ENCODE results near the gene NUBP2.
"Not testable (repeated sequence)": the region's sequence is repeated elsewhere in the genome, so short reads cannot be mapped to it uniquely, and the experiment has no call there.

NUBP2 gene

DNA sequence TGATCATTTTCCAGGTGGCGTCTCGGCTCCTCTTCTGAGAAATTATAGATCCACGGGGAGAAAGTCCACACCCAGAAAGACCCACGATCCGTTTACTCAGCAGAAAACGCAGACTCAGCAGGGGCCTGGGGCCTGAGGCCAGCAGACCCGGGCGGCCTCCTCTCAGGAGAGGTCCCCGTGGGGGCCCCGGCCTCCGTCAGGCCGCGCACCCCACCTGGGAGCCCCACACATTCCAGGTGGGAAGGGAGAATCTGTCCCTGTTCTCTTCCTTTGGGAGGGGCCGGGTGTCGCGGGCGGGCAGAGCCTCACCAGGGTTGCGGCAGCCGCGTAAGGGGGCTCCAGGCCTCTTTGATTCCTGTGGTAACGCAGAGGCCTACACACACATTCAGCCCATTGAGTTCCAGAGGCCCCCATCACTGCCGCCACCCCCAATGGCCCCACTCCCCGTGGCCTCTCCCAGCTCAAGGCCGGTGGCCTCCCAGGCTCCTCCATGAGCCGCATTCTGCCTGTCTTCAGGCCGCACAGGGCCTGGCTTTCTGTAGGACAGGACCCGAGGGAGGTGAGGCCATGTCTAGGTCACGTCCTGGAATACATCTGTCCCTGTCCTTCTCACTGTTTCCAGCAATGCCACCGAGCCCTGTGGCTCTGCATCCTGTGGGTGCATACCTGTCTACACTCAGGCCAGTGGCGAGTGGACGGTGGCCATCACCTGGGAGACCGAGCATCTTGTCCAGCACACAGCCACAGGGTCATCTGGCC, 12.3 kb downstream of the NUBP2 start:
- in situ Hi-C loops (cut with HindIII; ENCODE audit: low sequenced_read_pairs), result no loop called here

DNA sequence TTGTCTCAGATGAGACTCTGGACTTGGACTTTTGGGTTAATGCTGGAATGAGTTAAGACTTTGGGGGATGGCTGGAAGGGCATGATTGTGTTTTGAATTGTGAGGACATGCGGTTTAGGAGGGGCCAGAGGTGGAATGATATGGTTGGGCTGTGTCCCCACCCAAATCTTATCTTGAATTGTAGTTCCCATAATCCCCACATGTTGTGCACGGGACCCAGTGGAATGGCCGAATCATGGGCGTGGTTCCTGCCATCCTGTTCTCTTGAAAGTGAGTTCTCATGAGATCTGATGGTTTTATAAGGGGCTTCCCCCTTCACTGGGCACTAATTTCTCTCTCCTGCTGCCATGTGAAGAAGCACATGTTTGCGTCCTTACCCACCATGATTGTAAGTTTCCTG, 16.5 kb downstream of the NUBP2 start:
- in situ Hi-C loops (cut with HindIII; ENCODE audit: low sequenced_read_pairs), result not testable (repeated sequence)

DNA sequence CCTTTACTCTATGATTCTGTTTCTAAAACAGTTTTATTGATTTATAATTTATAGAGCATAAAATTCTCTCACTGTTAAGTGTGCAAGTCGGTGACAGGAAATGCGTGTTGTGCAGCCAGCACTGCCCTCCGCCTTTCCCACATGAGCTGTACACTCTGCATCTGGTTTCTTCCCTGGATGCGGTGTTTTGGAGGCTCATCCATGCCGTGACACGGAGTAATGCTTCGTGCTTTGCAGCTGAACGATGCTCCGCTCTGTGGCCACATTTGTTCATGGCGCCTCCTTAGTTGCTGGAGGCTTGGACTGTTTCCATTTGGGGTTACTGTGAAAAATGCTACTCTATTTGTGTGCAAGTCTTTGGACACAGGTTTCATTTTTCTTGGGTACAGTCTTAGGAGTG, 17.9 kb downstream of the NUBP2 start:
- in situ Hi-C loops (cut with HindIII; ENCODE audit: low sequenced_read_pairs), result no loop called here

DNA sequence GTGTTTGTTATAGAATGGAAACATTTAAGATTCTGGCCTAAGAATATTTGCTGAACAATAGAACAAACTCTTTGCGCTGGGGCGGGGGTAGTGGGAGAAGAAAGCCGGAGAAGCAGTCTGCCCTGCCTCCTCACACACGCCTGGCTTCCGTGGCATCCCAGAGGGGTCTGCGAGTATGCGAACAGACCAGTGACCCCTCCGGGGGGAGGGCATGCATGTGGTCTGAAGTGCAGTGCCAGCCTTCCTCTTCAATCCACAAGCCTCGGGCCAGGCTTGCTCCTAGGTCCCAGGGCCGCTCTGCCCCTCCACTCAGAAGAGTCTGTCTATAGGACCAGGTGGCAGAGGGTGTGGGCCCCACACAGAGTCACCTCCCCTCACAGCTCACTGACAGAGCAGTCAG, 24.9 kb downstream of the NUBP2 start:
- in situ Hi-C loops (cut with HindIII; ENCODE audit: low sequenced_read_pairs), result no loop called here

DNA sequence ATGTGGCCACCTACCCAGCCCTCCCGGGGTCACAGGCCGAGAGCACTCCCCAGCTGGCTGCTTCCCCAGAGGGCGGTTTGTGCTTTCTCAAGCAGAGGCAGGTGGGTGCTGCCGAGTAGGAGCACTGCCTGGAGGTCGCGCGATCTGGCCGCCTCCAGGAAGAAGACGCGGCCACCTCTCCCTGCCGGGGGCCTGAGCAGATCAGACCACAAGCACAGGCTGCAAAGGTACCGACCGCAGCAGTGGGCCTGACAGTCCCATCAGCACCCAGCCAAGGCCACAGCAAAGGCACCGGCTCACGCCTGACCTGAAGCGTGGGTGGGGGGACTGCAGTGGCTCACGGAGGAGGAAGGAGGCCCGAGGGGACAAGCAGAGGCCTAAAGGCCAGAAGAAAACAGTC, 25.9 kb downstream of the NUBP2 start:
- in situ Hi-C loops (cut with HindIII; ENCODE audit: low sequenced_read_pairs), result no loop called here

DNA sequence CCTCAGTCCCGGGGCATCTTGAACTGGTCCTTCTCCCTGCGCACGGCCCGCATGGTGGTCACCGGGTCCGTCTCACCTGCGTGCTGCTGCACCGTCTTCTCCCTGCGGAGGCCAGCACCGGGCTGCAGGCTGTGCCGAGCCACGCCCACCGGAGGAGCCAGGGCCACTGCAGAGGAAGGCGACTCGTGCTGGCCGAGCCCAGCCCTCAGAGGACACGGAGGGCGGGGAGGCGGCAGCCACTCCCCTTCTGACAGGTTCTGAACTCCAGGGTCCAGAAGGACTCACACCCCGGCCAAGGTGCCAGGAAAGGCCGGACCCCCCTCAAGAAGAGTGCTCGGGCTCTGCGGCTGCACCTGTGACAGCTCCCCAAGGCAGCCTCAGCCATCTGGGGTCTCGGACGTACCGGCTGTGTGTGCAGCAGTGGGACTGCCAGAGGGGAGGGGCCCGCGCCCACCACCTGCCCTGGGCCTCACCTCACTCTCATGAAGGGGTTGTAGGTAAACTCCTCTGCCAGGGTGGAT, 26.6 kb downstream of the NUBP2 start:
- in situ Hi-C loops (cut with HindIII; ENCODE audit: low sequenced_read_pairs), result no loop called here

DNA sequence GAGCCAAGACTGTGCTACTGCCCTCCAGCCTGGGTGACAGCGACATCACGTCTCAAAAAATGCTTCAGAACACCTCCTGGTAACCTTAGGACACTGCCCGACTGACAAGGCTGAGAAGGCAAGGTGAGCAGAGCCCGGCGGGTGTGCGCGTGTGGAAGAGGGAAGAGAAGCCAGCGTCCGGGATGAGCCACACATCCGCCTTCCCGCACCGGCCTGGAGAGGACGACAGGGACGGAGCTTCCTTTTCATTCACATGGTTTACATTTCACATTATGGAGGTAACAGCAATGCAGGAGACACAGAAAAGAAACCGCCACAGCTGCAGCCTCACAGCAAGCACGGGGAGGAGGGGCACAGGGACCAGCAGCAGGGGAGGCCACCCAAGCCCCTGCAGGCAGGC, 27.3 kb downstream of the NUBP2 start:
- in situ Hi-C loops (cut with HindIII; ENCODE audit: low sequenced_read_pairs), result no loop called here

DNA sequence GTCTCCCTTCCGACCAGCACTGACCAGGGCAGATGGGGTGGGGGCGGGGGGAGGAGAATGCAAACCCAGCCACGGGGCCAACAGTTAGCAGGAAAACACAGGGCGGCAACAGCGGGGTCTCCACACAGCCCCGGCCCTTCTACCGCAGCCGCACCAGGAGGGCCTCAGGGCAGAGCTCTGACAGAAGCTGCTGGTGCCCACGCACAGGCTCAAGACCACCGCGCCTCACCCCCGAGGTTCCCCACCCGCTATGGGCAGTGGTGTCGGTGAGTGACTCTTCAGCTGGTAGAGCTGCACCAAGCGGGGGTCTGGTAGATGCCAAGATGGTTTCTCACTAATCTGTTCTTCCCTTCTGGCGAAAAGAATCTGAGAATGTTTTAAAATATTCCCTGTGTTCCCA, 27.8 kb downstream of the NUBP2 start:
- in situ Hi-C loops (cut with HindIII; ENCODE audit: low sequenced_read_pairs), result no loop called here

DNA sequence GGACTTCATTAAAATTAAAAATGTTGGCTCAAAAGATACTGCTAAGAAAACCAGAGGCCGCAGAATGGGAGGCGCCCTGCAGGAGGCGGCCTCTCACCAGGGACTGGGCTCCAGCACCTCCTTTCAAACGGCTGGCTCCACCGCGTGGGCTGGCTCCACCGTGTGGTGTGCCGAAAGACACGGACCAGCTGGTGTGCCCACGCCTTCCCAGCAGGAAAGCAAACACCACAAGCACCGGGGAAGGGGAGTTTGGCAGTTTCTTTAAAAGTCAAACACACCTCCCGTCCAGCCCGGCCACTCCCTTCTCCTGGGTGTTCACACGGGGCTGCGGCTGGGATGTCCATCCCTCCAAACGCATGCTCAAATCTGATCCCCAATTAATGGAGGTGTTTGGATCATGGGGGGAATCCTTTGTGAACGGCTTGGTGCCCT, 30.0 kb downstream of the NUBP2 start:
- in situ Hi-C loops (cut with HindIII; ENCODE audit: low sequenced_read_pairs), result no loop called here

DNA sequence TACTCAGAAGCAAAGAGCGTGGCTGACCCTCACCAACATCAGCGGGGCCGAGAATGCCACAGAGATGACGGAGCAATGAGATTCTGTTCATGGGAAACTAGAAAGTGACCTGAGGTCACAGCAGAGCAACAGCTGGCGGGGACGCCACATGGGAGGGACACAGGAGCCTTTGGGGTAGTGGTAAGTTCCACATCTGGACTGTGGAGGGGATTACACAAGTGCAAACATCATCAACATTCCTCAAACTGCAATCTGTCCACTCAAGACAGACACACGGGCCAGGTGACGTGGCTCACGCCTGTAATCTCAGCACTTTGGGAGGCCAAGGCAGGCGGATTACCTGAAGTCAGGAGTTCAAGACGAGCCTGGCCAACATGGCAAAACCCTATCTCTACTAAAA, 32.7 kb downstream of the NUBP2 start:
- in situ Hi-C loops (cut with HindIII; ENCODE audit: low sequenced_read_pairs), result no loop called here

DNA sequence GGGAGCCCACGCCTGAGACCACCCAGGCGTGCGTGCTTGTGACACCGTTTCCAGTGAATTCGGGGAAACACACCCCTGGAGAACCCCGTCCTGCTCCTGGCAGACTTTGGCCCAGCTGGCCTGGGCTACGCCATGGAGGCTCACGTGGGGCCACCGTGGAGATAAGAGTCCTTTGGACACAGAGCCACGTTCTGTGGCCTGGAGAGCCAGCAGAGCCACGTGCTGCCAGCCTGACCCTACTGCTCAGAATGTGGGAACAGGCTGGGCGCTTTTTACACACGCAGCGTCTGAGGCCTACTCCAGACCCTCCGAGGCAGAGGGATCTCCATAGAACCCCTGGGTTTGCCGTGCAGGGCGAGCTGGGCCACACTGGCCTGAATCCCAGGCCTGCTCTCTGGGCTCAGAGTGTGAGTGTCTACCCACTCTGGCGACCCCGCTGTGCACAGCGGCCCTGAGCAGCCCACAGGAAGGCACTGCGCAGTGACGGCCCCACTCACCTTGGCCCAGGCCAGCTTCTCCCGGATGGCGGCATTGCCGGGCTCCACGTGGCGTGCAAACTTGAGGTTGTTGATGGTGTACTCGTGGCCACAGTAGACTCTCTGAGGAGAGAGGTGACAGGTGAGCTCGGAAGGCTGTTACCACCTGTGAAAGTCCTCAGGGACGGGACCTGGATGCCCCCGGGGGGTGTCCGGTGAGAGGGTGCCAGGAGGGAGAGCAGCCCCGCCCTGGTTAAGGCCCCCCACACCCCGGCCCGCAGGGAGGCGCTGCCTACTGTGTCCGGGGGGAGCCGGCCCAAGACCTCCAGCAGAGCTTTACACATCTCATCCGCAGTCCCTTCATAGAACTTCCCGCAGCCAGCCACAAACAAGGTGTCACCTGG, 33.9 kb downstream of the NUBP2 start:
- in situ Hi-C loops (cut with HindIII; ENCODE audit: low sequenced_read_pairs), result no loop called here

DNA sequence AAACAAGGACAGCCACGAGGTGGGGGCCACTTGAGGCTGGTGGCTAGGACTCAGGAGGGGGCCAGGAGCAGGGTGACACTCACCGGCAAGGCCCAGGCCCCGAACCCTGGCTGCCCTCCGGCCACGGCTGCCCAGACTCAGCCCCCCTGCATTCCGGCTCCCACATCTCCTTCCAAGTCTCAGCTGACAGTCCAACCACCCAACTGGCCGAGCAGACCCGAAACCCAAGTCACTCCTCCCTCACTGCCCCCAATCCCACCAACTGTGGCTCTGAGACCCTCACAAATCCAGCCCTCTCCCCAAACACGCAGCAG, 34.5 kb downstream of the NUBP2 start:
- in situ Hi-C loops (cut with HindIII; ENCODE audit: low sequenced_read_pairs), result no loop called here

DNA sequence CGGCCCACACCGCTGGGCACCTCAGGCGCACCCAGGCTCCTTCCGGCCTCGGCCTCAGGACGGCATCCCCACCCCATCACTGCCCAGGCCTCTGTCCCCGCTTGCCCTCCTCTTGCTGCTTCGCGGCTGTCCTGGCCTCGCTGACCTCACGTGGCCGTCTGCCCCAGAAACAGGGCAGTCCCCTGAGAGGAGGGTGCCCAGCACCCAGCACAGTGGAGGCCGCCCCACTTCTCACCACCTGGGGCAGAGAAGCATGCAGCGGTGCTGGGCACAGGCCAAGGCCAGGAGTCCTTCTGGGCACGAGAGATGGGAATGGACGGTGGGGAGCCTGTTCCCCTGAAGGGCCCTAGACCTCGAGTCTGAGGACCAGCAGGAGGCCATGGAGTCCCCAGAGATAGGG, 35.0 kb downstream of the NUBP2 start:
- in situ Hi-C loops (cut with HindIII; ENCODE audit: low sequenced_read_pairs), result no loop called here

DNA sequence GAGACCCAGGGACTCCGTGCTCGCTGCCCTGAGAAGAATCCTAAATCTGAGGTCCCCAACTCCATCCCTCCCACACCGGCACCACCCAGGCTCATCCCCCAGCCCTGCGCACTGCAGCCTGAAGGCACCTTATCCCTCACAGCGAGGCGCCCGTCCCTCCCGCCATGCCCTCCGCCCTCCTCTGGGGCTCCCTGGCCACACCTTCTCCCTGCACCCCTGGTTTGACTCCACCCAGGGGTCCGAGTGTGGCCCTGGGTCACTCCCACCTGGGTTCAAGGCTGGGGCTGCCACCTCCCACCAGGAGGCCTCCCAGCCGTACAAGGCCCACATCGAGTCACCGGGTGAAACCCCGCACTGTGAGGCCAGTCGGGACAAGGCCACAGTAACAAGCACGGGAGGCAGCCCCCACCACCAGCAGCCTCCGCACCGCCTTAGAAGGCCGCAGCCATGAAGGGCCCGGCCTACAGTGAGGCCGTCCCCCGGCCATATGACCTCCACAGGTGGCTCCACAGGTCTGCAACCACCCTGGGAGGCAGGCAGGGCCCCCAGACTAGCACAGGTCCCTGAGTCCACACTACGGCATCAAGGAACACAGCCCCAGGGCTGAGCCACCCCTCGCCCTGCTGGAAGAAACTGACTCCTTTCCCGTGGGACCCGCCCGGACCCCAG, 35.6 kb downstream of the NUBP2 start:
- in situ Hi-C loops (cut with HindIII; ENCODE audit: low sequenced_read_pairs), result no loop called here

DNA sequence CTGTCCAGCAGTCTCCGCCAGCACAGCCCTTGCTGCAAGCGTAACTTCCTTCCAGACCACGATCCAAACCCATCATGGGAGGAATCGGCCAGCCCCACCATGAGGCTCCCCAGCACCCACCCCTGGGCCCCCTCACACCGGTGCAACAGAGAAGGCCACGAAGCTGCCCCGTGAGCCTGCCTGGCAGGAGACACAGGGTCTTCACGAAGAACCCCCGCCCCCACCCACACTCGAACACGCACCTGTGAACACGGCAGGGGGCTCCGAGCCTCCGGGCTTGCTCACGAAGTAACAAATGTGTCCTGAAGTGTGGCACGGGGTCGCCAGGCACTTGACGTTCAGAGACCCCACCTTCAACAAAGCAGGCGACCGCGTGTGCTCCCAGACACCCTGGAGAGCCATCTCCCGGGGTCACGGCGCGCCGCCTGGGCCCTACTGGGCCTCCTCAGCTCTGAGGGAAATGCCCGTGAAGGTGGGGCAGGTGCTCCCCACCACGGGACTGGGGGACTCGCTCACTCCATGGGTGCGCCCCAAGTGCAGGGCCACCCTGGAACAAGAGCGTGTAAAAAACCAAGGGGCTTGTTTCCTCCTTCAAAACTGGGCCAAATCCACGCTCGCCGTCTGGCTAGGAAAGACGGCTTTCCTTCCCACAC, 36.2 kb downstream of the NUBP2 start:
- in situ Hi-C loops (cut with HindIII; ENCODE audit: low sequenced_read_pairs), result no loop called here

DNA sequence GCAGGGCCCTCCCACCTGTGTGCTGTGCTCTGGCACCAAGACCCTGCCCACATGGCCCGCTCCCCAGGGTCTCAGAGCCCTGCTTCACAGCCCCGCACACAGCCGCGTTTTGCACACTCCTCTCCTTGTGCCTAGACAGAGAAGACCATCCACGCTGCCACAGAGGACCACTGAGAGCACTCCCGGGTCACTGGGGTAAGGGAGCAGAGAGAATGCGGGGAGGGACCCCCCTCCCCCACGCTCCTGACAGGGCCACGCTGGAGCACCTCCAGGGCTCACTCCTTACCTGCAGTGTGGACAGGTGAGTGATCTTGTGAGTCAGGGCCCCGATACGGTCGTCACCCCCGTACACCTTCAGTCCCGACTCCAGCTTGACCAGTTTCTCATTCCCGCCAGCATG, 36.9 kb downstream of the NUBP2 start:
- in situ Hi-C loops (cut with HindIII; ENCODE audit: low sequenced_read_pairs), result no loop called here

DNA sequence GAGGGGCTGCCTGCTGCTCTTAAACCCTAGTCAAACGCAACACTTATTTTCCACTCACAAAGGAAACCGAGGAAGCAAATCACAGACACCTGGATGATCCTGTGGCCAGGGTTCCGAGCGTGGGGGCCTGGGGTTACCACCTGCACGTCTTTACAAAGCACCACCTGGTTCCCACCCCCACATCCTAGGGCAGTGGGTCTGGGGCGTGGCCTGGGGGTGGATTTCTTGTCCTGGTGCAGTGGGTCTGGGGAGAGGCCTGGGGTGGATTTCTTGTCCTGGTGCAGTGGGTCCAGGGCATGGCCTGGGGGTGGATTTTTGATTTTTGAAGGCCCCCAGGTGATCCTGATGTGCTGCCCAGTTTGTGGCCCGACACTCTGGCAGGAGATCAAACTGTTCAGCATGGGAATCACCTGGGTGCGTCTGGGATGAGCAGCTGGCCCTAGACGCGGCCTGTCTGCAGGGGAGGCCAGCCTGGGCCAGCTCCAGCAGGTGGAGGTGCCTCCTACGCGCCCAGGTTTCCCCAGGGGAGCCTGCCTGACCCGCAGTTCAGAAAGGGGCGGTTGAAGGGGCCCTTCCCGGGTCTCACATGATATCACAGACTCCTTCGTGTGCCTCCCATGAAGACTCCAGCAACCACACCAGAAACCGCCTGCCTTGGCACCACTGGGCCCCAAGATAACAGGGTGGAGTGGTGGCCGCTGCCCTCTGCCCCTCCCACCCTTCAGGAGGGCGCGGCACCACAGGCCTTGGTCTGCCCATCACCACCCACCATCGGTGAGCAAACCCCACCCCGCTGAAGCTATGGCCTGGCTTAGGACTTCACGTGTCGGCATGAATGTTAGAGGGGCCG, 37.6 kb downstream of the NUBP2 start:
- in situ Hi-C loops (cut with HindIII; ENCODE audit: low sequenced_read_pairs), result no loop called here

DNA sequence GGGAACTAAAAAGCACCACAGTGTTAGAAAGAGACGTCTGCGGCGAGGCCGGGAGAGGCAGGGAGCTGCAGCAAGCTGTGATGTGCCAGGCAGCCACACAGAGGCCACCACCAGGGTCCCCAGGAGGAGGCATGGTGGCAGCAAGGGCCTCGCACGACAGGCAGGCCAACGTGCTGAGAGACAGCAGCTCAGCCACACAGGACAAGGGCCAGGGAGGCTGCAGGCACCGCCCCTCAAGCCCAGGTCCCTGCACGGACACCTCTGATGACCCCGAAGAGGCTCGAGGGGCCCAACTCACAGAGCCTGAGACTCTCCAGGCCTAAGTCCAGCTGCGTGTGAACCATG, 38.2 kb downstream of the NUBP2 start:
- in situ Hi-C loops (cut with HindIII; ENCODE audit: low sequenced_read_pairs), result no loop called here

DNA sequence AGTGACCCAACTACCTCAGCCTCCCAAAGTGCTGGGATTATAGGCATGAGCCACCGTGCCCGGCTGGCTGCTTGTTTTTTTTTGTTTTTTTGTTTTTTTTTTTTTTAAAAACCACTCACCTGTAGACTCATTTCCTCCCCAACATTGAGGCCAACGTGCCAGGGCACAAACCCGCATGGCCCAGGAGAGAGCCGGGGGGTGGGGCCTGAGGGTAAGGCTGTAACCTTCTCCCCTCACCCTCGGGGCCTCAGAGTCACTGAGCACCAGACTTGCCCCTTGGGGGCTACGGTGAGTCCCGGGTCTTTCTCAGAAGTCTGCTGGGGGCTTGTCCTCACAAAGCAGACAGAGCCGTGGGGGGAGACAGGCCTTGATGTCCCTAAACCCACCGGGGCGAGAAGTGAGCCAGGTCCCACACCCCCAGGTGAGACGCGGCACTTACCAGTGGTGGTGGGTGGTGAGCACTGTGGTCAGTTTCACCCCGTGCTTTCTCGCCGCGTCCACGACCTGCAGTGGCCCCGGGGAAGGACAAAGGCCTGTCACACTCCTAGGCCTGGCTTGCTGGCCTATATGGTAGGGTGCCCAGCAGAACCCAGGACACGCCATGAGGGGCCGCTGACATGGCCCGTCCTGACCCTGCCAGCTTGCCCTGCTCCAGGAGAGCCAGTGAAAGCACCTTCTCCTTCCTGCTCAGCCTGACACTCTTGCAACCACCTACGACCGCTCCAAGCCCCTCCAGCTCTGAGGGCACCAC, 39.3 kb downstream of the NUBP2 start:
- in situ Hi-C loops (cut with HindIII; ENCODE audit: low sequenced_read_pairs), result no loop called here

DNA sequence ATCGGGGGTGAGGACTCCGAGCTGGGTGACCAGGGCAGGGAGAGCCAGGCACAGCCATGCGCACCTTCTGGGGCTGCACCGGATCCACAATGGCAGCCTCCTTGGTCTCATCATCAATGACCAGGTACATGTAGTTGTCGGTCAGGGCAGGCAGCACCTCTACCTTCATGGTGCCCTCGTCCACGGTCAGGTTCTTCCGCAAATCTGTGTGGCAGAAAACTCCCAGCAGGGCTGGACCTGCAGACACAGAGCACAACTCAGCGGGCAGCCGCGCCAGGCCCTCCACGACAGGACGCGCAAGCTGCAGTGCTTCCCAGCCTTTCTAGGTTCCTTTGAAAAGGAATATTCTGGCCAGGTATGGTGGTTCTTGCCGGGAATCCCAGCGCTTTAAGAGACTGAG, 40.0 kb downstream of the NUBP2 start:
- in situ Hi-C loops (cut with HindIII; ENCODE audit: low sequenced_read_pairs), result no loop called here

Data from DLD1 (cell line).